SK-N-SH treated with all-trans-retinoic acid at 6 μM for 48 hours (cell line): ENCODE data around the gene AHRR.

Experiments used
- ARNTL ChIP-seq: fragments of 450-650 bp; formaldehyde crosslinking; IDR thresholded peaks from 2 replicates; pipeline ENCODE4 v1.5.0; 2020; ENCODE audit warnings: low read depth, mild to moderate bottlenecking, moderate library complexity, borderline replicate concordance
- CSDC2 ChIP-seq: fragments of 250-450 bp; sonication (Bioruptor Pico); IDR thresholded peaks from 2 replicates; pipeline ENCODE4 v1.5.0; 2020; ENCODE audit warnings: mild to moderate bottlenecking, moderate library complexity
- ESRRG ChIP-seq: fragments of 250-450 bp; sonication (Bioruptor Pico); IDR thresholded peaks from 2 replicates; pipeline ENCODE4 v1.6.1; 2021; ENCODE audit warnings: mild to moderate bottlenecking
- OSR1 ChIP-seq: fragments of 250-450 bp; sonication (Bioruptor Pico); IDR thresholded peaks from 2 replicates; pipeline ENCODE4 v1.8.0; 2022; ENCODE audit warnings: moderate library complexity, mild to moderate bottlenecking, inconsistent platforms
- TCF4 ChIP-seq: fragments of 250-450 bp; sonication (Bioruptor Pico); IDR thresholded peaks from 2 replicates; pipeline ENCODE4 v1.8.0; 2021; ENCODE audit warnings: mild to moderate bottlenecking, moderate library complexity, borderline replicate concordance
- ZFP3 ChIP-seq: fragments of 250-450 bp; sonication (Bioruptor Pico); IDR thresholded peaks from 2 replicates; pipeline ENCODE4 v1.5.0; 2020; ENCODE audit warnings: mild to moderate bottlenecking, moderate library complexity
- ZNF565 ChIP-seq: fragments of 450-650 bp; formaldehyde crosslinking; conservative IDR thresholded peaks from 2 replicates; pipeline ENCODE4 v1.5.0; 2020; ENCODE audit warnings: low read depth, mild to moderate bottlenecking, moderate library complexity
- TF ChIP-seq, protein P1 (sequence below): fragments of 250-450 bp; sonication (Bioruptor Pico); IDR thresholded peaks from 2 replicates; pipeline ENCODE4 v1.8.0; 2021; ENCODE audit warnings: low read depth, mild to moderate bottlenecking, moderate library complexity, borderline replicate concordance
- TF ChIP-seq, protein P2 (sequence below): fragments of 250-450 bp; sonication (Bioruptor Pico); IDR thresholded peaks from 2 replicates; pipeline ENCODE4 v1.8.0; 2020; ENCODE audit warnings: mild to moderate bottlenecking, moderate library complexity, borderline replicate concordance
- TF ChIP-seq, protein P3 (sequence below): fragments of 250-450 bp; sonication (Bioruptor Pico); IDR thresholded peaks from 2 replicates; pipeline ENCODE4 v1.5.0; 2020; ENCODE audit warnings: mild to moderate bottlenecking, moderate library complexity
- TF ChIP-seq, protein P4 (sequence below): fragments of 250-450 bp; sonication (Bioruptor Pico); IDR thresholded peaks from 2 replicates; pipeline ENCODE4 v1.5.1; 2020; ENCODE audit warnings: low read depth, mild to moderate bottlenecking, moderate library complexity

DNA sequence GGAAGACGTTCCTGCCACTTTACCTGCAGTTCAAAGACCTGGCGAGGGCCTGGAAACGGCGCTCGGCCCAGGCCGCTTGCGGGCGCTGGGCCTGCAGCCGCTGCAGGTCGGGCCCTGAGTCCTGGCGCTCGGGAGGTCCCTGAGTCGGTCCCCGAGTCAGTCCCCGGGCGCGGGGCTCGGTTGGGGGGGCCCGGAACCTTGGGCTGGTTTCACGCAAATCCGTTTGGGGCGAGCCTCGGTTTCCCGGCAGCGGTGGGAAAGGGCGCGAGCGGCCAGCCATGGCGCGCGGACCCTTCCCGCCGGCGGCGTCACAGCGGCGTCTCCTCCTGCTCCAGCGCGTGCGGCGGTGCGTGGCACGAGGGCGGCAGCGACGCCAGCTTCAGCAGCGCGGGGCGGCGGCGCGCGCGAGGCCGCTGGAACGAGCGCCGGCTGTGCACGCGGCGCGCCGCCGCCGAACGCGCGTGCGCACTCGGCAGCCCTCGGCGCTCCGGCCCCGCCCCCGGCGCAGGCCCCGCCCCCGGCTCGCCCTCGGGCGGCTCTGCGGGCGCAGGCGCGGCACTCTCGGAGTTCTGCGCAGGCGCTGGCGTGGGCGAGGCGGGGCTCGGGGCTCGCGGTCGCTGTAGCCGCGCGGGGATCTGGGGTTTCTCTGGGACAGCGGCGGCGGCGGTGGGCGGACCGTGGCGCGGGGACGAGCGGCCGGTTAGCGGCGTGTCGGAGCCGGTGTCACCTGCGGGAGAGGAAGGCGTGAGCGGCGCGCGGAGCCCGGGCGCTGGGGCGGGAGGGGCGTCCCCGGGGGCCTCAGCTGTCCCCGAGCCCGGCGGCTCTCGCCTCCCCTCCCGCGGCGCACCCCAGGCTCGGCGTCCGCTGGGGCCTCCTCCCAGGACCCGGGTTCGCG lies 151.4 kb downstream of the AHRR start:
- TF ChIP-seq TCF4 (CRISPR knock-in tag) (no peak), CSDC2 (CRISPR knock-in tag) (0 out of 2 replicates have a peak, but pooled peaks have one; percentile 83), ARNTL (no peak), ZFP3 (CRISPR knock-in tag) (no peak), OSR1 (CRISPR knock-in tag) (no peak), ESRRG (CRISPR knock-in tag) (no peak), ZNF565 (CRISPR knock-in tag) (no peak)
- TF ChIP-seq, protein P1, sequence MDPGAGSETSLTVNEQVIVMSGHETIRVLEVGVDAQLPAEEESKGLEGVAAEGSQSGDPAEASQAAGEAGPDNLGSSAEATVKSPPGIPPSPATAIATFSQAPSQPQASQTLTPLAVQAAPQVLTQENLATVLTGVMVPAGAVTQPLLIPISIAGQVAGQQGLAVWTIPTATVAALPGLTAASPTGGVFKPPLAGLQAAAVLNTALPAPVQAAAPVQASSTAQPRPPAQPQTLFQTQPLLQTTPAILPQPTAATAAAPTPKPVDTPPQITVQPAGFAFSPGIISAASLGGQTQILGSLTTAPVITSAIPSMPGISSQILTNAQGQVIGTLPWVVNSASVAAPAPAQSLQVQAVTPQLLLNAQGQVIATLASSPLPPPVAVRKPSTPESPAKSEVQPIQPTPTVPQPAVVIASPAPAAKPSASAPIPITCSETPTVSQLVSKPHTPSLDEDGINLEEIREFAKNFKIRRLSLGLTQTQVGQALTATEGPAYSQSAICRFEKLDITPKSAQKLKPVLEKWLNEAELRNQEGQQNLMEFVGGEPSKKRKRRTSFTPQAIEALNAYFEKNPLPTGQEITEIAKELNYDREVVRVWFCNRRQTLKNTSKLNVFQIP: no peak
- TF ChIP-seq, protein P2, sequence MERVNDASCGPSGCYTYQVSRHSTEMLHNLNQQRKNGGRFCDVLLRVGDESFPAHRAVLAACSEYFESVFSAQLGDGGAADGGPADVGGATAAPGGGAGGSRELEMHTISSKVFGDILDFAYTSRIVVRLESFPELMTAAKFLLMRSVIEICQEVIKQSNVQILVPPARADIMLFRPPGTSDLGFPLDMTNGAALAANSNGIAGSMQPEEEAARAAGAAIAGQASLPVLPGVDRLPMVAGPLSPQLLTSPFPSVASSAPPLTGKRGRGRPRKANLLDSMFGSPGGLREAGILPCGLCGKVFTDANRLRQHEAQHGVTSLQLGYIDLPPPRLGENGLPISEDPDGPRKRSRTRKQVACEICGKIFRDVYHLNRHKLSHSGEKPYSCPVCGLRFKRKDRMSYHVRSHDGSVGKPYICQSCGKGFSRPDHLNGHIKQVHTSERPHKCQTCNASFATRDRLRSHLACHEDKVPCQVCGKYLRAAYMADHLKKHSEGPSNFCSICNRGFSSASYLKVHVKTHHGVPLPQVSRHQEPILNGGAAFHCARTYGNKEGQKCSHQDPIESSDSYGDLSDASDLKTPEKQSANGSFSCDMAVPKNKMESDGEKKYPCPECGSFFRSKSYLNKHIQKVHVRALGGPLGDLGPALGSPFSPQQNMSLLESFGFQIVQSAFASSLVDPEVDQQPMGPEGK: no peak
- TF ChIP-seq, protein P3, sequence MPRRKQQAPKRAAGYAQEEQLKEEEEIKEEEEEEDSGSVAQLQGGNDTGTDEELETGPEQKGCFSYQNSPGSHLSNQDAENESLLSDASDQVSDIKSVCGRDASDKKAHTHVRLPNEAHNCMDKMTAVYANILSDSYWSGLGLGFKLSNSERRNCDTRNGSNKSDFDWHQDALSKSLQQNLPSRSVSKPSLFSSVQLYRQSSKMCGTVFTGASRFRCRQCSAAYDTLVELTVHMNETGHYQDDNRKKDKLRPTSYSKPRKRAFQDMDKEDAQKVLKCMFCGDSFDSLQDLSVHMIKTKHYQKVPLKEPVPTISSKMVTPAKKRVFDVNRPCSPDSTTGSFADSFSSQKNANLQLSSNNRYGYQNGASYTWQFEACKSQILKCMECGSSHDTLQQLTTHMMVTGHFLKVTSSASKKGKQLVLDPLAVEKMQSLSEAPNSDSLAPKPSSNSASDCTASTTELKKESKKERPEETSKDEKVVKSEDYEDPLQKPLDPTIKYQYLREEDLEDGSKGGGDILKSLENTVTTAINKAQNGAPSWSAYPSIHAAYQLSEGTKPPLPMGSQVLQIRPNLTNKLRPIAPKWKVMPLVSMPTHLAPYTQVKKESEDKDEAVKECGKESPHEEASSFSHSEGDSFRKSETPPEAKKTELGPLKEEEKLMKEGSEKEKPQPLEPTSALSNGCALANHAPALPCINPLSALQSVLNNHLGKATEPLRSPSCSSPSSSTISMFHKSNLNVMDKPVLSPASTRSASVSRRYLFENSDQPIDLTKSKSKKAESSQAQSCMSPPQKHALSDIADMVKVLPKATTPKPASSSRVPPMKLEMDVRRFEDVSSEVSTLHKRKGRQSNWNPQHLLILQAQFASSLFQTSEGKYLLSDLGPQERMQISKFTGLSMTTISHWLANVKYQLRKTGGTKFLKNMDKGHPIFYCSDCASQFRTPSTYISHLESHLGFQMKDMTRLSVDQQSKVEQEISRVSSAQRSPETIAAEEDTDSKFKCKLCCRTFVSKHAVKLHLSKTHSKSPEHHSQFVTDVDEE (CRISPR knock-in tag): peak; percentile 66; the same call in 1 of the 2 replicates
- TF ChIP-seq, protein P4, sequence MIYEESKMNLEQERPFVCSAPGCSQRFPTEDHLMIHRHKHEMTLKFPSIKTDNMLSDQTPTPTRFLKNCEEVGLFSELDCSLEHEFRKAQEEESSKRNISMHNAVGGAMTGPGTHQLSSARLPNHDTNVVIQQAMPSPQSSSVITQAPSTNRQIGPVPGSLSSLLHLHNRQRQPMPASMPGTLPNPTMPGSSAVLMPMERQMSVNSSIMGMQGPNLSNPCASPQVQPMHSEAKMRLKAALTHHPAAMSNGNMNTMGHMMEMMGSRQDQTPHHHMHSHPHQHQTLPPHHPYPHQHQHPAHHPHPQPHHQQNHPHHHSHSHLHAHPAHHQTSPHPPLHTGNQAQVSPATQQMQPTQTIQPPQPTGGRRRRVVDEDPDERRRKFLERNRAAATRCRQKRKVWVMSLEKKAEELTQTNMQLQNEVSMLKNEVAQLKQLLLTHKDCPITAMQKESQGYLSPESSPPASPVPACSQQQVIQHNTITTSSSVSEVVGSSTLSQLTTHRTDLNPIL (CRISPR knock-in tag): no peak
